Urinary bladder (tissue), 4 donors: Measurements from ENCODE around the gene HHAT. TPM values are rescaled to one million over a fixed set of nuclear protein-coding genes. Genes with fewer than 3 reads are reported as not detected.

Experiments used
- DNase-seq: peaks from one replicate; pipeline ENCODE4 v3.0.0-alpha.2; 2015; ENCODE audit errors: extremely low spot score
- H3K27ac ChIP-seq: one replicate; pipeline ENCODE4 v1.5.1; 2013; ENCODE audit warnings: low read depth, mild to moderate bottlenecking, moderate library complexity
- H3K36me3 ChIP-seq: one replicate; pipeline ENCODE4 v1.6.1; 2013; ENCODE audit warnings: mild to moderate bottlenecking, moderate library complexity; ENCODE audit not compliant: insufficient read depth
- H3K4me1 ChIP-seq: one replicate; pipeline ENCODE4 v1.6.1; 2013; ENCODE audit warnings: mild to moderate bottlenecking, moderate library complexity; ENCODE audit not compliant: insufficient read depth
- H3K4me3 ChIP-seq: one replicate; pipeline ENCODE4 v1.5.1; 2013; ENCODE audit warnings: low read depth, low read length
- WGBS: extraction: QIAGEN DNeasy Blood & Tissue Kit; methylation state at CpG from one replicate; pipeline ENCODE4 v1.1.7; 2013; 5-methylcytosine and 5-hydroxymethylcytosine counted together
- polyA plus RNA-seq: library from polyadenylated mRNA; stranded (reverse); fragments of 200-250 nt; gene quantifications from one replicate; pipeline ENCODE4 v1.2.3, GENCODE V29; 2013
- total RNA-seq: library from RNA; depleted of rRNA; stranded (reverse); fragments of >200 nt; gene quantifications from one replicate; pipeline ENCODE4 v1.2.3, GENCODE V29; 2014
- donor health status: healthy with polysubstance abuse.
- donor health status: healthy.

The HHAT gene
- total and polyA plus RNA-seq, 2 donors = 3.3 to 10.8 TPM

DNA sequence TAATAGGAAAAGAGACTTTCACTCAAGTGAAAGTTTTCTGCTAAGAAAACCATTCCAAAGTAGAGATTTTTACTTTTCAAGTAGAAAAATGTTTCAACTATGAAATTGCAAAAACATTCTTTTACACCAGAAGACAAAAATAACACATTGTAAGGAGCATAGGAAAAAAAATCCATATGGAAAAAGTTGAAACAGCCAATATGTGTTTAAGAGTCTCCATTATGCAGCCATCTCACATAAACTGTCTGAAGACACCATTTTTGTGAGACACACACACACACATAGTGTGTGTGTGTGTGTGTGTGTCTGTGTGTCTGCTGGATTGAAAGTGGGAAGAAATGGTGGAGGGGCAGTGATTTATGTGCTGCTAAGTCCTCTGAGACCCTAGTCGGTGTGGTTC, 162.1 kb downstream of the HHAT start:
- DNase-seq = no peak
- no peaks in the 10 kb centered on the region for H3K4me1 ChIP-seq
- H3K27ac ChIP-seq = no peak overlapping the region
- no peak overlapping the region for H3K4me3 ChIP-seq
- no peaks in the 10 kb centered on the region for H3K36me3 ChIP-seq
- 51% methylated on average over 1 of the region's 1 CpG for WGBS

DNA sequence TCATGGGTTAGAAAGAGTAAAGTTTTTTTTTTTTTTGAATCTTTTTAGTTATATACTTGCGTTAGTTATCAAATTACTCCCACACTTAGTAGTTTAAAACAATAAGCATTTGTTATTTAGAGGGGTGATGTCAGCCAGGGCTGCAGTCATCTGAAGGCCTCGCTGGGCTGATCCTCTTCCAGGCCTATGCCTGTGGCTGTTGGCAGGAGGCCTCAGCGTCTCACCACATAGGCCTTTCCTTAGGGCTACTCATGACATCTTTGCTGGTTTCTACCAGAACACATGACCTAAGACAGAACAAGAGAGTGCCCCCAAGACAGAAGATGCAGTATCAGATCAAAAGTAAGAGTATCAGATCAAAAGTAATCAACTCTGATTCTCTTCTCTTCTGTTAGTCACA, 167.4 kb downstream of the HHAT start:
- Histone ChIP-seq H3K4me3 (no peak overlapping the region), H3K27ac (no peak overlapping the region), H3K4me1 (no peaks in the 10 kb centered on the region), H3K36me3 (no peaks in the 10 kb centered on the region)
- WGBS = 79% methylated on average over 3 of the region's 3 CpGs
- DNase-seq = no peak

- DNase-seq = no peak
- H3K36me3 ChIP-seq = no peaks in the 10 kb centered on the region
- no peak overlapping the region for H3K27ac ChIP-seq
- no peaks in the 10 kb centered on the region for H3K4me1 ChIP-seq
- no peak overlapping the region for H3K4me3 ChIP-seq
- 84% methylated on average over 2 of the region's 2 CpGs for WGBS
Measured at GRCh38 chr1:210499956-210500355, 171.3 kb downstream of the HHAT start.

DNA sequence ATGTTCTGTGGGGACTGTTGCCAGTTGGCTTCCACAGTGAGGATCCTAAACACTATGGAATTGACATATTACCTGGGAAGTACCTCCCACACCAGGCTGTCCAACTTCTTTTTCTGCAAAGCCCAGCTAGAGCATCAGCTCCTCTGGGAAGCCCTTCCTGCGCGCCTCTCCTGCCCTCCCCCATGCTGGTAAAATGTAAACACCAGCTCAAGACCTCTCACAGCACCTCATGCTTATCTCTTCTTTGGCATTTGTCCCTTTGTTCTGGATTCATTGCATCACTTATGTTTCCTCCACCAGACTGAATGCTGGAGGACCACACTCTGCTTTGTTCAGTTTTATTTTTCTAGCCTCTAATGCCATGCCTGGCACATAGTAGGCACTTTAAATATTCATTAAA, 172.1 kb downstream of the HHAT start:
- WGBS = 36% methylated on average over 2 of the region's 2 CpGs
- Histone ChIP-seq H3K4me3 (no peak overlapping the region), H3K36me3 (no peaks in the 10 kb centered on the region), H3K4me1 (no peaks in the 10 kb centered on the region), H3K27ac (no peak overlapping the region)
- DNase-seq = no peak

- Histone ChIP-seq H3K27ac (no peak overlapping the region), H3K4me1 (no peaks in the 10 kb centered on the region), H3K4me3 (no peak overlapping the region), H3K36me3 (no peaks in the 10 kb centered on the region)
- no peak for DNase-seq
- 91% methylated on average over 3 of the region's 3 CpGs for WGBS
Measured at GRCh38 chr1:210504286-210504685, 175.6 kb downstream of the HHAT start.

DNA sequence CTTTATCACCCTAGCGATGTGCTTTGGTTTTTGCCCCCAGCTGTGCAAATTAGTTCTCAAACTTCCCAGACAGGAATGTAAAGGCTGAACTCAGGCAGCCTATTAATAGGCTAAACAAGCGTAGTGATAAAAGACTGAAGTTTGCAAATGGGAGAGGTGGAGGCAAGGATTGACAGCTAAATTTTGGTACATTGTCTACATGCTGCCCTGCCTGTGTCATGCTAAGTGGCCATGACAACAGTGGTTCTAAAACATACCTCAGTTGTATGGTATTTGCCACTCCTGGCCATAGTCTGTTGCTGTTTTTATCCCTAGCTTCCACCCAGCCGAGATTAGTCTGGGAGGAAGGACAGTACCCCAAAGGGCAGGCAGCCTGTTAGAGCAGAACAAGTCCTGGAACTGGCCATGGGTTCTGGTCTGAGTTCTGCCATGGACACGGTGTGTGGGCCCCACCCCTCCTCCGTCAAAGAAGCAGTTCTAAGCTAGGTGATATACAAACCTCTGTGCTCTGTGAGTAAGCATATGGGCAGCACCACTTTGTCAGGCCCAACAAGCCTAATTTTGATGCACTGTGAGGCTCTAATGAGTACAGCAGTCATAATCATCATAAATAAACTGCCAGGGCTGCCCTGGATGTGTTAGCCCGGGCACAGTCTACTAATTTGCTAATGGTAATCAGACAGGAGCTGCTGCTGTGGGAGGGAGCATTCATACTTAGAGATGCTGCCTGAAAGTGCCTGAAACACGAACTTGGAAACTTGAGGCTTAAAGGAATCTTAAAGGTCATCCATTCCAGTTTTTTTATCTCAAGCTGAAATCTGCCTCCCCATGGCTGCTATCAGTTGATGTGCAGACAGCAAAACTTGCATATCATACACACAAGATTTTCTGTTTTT, 177.1 kb downstream of the HHAT start:
- WGBS = 57% methylated on average over 7 of the region's 7 CpGs
- Histone ChIP-seq H3K4me3 (no peak overlapping the region), H3K36me3 (no peaks in the 10 kb centered on the region), H3K27ac (no peak overlapping the region), H3K4me1 (no peaks in the 10 kb centered on the region)
- DNase-seq = no peak

DNA sequence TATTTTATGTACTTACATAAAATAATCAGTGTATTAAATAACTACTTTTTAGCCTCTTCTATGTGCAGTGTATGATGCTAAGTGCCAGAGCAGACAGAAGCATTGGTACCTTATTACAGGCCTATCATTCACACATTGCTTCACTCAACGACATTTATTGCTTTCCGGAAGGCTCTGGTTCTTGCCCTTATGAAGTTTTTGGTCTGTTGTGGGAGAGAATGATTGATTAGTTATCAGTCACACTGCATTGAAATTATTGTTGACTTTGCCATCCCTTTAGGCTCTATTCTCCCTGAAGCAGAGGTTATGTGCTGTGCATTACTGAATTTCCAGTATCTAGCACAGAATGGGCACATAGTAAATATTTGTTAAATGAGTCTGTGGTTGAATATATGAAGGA, 178.0 kb downstream of the HHAT start:
- no peaks in the 10 kb centered on the region for H3K4me1 ChIP-seq
- DNase-seq = no peak
- 74% methylated on average over 2 of the region's 2 CpGs for WGBS
- H3K27ac ChIP-seq = no peak overlapping the region
- no peaks in the 10 kb centered on the region for H3K36me3 ChIP-seq
- no peak overlapping the region for H3K4me3 ChIP-seq

- DNase-seq = no peak
- no peaks in the 10 kb centered on the region for H3K36me3 ChIP-seq
- H3K4me3 ChIP-seq = no peak overlapping the region
- H3K27ac ChIP-seq = no peak overlapping the region
- H3K4me1 ChIP-seq = no peaks in the 10 kb centered on the region
- WGBS = 61% methylated on average over 3 of the region's 3 CpGs
Measured at GRCh38 chr1:210516092-210516656, 187.5 kb downstream of the HHAT start.

DNA sequence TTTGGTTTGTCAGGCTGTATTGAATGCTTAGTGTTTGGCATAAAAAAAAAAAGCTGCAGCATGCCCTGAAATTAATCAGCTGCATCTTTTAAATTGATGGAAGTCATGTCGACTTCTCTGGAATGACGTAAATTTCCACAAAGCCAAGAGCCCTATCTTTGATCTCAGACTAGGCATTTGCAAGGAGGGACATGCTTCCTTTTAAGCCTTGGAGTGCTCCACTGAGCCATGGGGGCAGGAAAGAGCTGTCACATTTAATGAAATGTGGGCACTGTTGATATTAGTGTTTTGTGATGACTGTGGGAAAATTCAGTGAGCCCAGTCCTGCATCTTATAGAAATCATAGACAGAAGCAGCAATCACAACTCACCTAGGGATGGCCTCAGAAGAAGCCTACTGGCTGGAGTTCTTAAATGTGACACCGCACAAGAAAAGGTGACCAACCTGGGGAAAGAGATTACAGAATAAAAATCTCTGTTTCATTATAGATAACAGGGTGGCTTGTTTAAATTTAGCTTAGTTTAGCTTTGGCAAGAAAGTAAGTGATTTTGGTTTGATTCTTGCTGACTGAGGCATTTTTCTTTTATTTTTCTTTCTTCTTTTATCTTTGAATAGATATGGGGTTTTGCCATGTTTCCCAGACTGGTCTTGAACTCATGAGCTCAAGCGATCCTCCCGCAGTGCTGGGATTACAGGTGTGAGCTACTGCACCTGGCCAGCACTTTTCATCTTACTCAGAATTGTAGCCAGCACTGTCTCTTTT, 188.2 kb downstream of the HHAT start:
- DNase-seq = no peak
- no peaks in the 10 kb centered on the region for H3K4me1 ChIP-seq
- H3K27ac ChIP-seq = no peak overlapping the region
- 60% methylated on average over 5 of the region's 5 CpGs for WGBS
- no peak overlapping the region for H3K4me3 ChIP-seq
- no peaks in the 10 kb centered on the region for H3K36me3 ChIP-seq

DNA sequence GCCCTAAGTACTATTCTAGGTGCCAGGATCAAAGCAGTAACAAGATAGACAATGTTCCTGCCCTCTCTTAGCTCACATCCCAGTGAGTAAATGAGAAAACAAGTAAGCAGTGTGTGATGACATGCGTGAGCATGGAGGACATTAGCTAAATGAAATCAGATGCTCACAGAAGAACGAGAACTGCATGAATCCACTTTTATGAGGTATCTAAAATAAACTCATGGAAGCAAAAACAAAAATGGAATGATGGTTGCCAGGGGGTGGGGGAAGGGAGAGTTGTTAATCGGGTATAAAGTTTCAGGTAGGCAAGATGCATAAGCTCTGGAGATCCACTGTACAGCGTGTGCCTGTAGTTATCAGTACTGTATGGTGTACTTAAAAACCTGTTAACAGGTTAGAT, 195.1 kb downstream of the HHAT start:
- WGBS = 65% methylated on average over 4 of the region's 4 CpGs
- Histone ChIP-seq H3K36me3 (no peaks in the 10 kb centered on the region), H3K4me3 (no peak overlapping the region)

GRCh38 chr1:210525716-210526454, 197.2 kb downstream of the HHAT start:
- no peaks in the 10 kb centered on the region for H3K4me1 ChIP-seq
- DNase-seq = no peak
- H3K27ac ChIP-seq = no peak overlapping the region
- no peaks in the 10 kb centered on the region for H3K36me3 ChIP-seq
- 69% methylated on average over 13 of the region's 13 CpGs for WGBS
- H3K4me3 ChIP-seq = no peak overlapping the region

More for the DNA sequence above, 195.1 kb downstream of the HHAT start:
- Histone ChIP-seq H3K4me1 (no peaks in the 10 kb centered on the region), H3K27ac (no peak overlapping the region)
- DNase-seq = no peak

GRCh38 chr1:210527091-210527490, 198.4 kb downstream of the HHAT start:
- H3K4me1 ChIP-seq = no peaks in the 10 kb centered on the region
- H3K36me3 ChIP-seq = no peaks in the 10 kb centered on the region
- H3K27ac ChIP-seq = no peak overlapping the region
- no peak for DNase-seq
- WGBS = 63% methylated on average over 3 of the region's 3 CpGs
- no peak overlapping the region for H3K4me3 ChIP-seq

DNA sequence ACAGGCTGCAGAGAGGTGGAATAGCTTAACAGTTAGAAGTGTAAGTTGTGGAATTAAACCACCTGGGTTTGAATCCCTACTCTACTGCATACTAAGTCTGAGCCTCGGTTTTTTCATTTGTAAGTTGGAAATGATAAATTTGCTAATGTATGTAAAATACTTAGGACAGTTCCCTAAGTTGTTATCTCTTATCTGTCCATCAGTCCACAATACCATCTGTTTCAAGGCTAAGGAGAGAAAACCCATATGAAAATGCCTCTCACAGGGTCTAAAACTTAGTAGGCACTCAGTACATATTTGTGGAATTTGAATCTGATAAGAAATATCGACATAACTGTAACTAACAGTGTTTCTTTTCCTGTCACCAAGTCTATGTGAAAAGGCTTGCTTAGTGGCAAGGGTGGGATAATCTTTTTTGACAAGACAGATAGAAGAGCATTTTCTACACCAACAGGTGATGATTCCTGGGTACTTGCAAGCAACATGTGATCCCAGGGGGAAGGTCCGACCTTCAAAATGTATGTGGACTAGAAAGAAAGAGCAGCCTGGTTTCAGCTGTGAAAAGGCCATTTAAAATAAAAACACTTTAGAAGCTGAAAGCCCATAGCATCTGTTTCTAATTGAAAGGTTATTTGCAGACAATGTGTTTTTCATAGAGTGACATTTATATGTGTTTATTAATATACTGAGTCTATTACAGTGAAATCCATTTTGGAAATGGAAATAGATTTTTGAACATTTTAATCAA, 202.9 kb downstream of the HHAT start:
- no peaks in the 10 kb centered on the region for H3K4me1 ChIP-seq
- DNase-seq = no peak
- no peak overlapping the region for H3K4me3 ChIP-seq
- no peak overlapping the region for H3K27ac ChIP-seq
- WGBS = 42% methylated on average over 3 of the region's 3 CpGs
- no peaks in the 10 kb centered on the region for H3K36me3 ChIP-seq
